ENCODE measurements around the gene MKRN2. TPM values are rescaled to one million over a fixed set of nuclear protein-coding genes. Genes with fewer than 3 reads are reported as not detected.

MKRN2 gene
- total and polyA plus RNA-seq, 2 of the 13 experiments (the other 11 are each of a cell fraction or from before 2014, with no cell fraction given), result 25.5 to 34.3 TPM

GRCh38 chr3:12627370-12627769 is 70.5 kb downstream of the MKRN2 start:
- no TSS peak for BruUV-seq (replicated peaks)
- Histone ChIP-seq H3K4me1 (ENCODE audit: insufficient read depth, low read length) (peaks cover 25% of the 10 kb centered on the region), H3K27ac (ENCODE audit: extremely low read length, insufficient read depth, low read length) (no peak overlapping the region), H2AFZ (ENCODE audit: low read length) (no peak overlapping the region), H3K4me2 (ENCODE audit: low read depth, low read length) (no peak overlapping the region), H3K36me3 (replicated peaks in 1 of 2; ENCODE audit: control insufficient read depth in 1 of 2, insufficient read depth in 2 of 2, low read length in 2 of 2) (no peaks in the 10 kb centered on the region), H3K4me3 (replicated peaks in 1 of 3; ENCODE audit: insufficient read depth in 1 of 3, low read depth in 2 of 3, low read length in 3 of 3) (no peak overlapping the region), H3K9ac (ENCODE audit: insufficient read depth, low read depth, low read length) (no peak overlapping the region), H3K9me3 (ENCODE audit: low read length) (no peaks in the 10 kb centered on the region), H4K20me1 (ENCODE audit: insufficient read depth, low read length) (peaks cover 48% of the 10 kb centered on the region), H3K27me3 (ENCODE audit: control insufficient read depth in 1 of 2, insufficient read depth in 2 of 2, low read length in 2 of 2) (no peaks in the 10 kb centered on the region), H3K79me2 (ENCODE audit: insufficient read depth, low read length) (peaks cover 87% of the 10 kb centered on the region)
- no peak for TF ChIP-seq ZNF441 (CRISPR knock-in tag; IDR thresholded peaks at IDR 0.05; ENCODE audit: borderline replicate concordance)
- no peak for TF ChIP-seq ZSCAN21 (CRISPR knock-in tag; IDR thresholded peaks at IDR 0.05; ENCODE audit: borderline replicate concordance)
- no peak for TF ChIP-seq WIZ (CRISPR knock-in tag; IDR thresholded peaks at IDR 0.05)
- no peak for TF ChIP-seq HMGXB3 (CRISPR knock-in tag; IDR thresholded peaks at IDR 0.05; ENCODE audit: borderline replicate concordance)
- TF ChIP-seq ZFP1 (CRISPR knock-in tag; IDR thresholded peaks at IDR 0.05), result no peak
- no peak for TF ChIP-seq IRX3 (CRISPR knock-in tag; IDR thresholded peaks at IDR 0.05; ENCODE audit: borderline replicate concordance, low read depth)
- TF ChIP-seq HMG20A (CRISPR knock-in tag; IDR thresholded peaks at IDR 0.05; ENCODE audit: borderline replicate concordance), result no peak
- TF ChIP-seq ZNF282 (IDR thresholded peaks at IDR 0.05; ENCODE audit: partially characterized antibody), result no peak
- TF ChIP-seq TBX2 (CRISPR knock-in tag; IDR thresholded peaks at IDR 0.05; ENCODE audit: borderline replicate concordance), result no peak
- TF ChIP-seq BCLAF1 (IDR thresholded peaks at IDR 0.05), result no peak
- TF ChIP-seq PHF8 (CRISPR knock-in tag; IDR thresholded peaks at IDR 0.05), result no peak
- TF ChIP-seq ZNF619 (CRISPR knock-in tag; IDR thresholded peaks at IDR 0.05), result no peak
- TF ChIP-seq HDAC1 (CRISPR knock-in tag; IDR thresholded peaks at IDR 0.05), result no peak
- ATAC-seq (no peak), DNase-seq (ENCODE audit: low spot score) (no peak), FAIRE-seq (no peak)
- in situ Hi-C loops (cut with HindIII; ENCODE audit: extremely low pct_ligation_motif_present, low pct_unique_long_range_greater_than_20kb), result no loop called here
- CTCF ChIA-PET (ENCODE audit: low intra/inter-chr PET ratio, low total read pairs), result no interaction called here
- intact Hi-C loops (cut with micrococcal nuclease; ENCODE audit: unreplicated experiment), result loop anchor here (10.0 kb wide), 1 partner anchor 47 kb away; no protein-coding TSS in a partner anchor
- POLR2A ChIA-PET, result no interaction called here
- WGBS (ENCODE audit: low lambda C conversion rate), result 88% methylated on average over 4 of the region's 4 CpGs
